Right lobe of liver (tissue), 6 donors: ENCODE results near the gene CCDC102A. TPM values are rescaled to one million over a fixed set of nuclear protein-coding genes. Genes with fewer than 3 reads are reported as not detected.

Experiments
- ATAC-seq, 4 donors: fragments of 200-7000 bp; cut with Tn5 transposase; one replicate each; pipeline ENCODE4 v1.9.1; 2020; ENCODE audit warnings: mild to moderate bottlenecking in 4 of 4, moderate library complexity in 4 of 4
- DNase-seq, 3 donors: peaks; one replicate each; pipeline ENCODE4 v3.0.0-alpha.2; 2020
- H3K27ac ChIP-seq, 3 donors: fragments of 200-600 bp; one replicate each; pipeline ENCODE4 v1.8.0; 2022
- H3K27me3 ChIP-seq, 2 donors: fragments of 200-600 bp; one replicate each; pipeline ENCODE4 v1.8.0; 2022
- H3K36me3 ChIP-seq, 4 donors: fragments of 200-600 bp; sonication (generic) in 1 of 4; one replicate each; pipeline versions ENCODE4 v1.5.1 to v1.8.0; 2017 to 2022; ENCODE audit warnings: control low read depth in 1 of 4
- H3K4me1 ChIP-seq, 4 donors: fragments of 200-600 bp; sonication (generic) in 1 of 4; one replicate each; pipeline versions ENCODE4 v1.5.1 to v1.8.0; 2017 to 2022; ENCODE audit warnings: control low read depth in 1 of 4
- H3K4me3 ChIP-seq, 3 donors: fragments of 200-600 bp; one replicate each; pipeline ENCODE4 v1.8.0; 2022
- H3K9me3 ChIP-seq, 4 donors: fragments of 200-600 bp; sonication (generic) in 1 of 4; one replicate each; pipeline versions ENCODE4 v1.5.1 to v1.8.0; 2017 to 2022; ENCODE audit warnings: control low read depth in 1 of 4
- POLR2A ChIP-seq: fragments of 450-650 bp; IDR thresholded peaks from one replicate; pipeline ENCODE4 v1.6.1; 2017; ENCODE audit warnings: antibody characterized with exemption, mild to moderate bottlenecking
- WGBS: methylation state at CpG from one replicate; pipeline ENCODE4 v1.1.6; 2018; ENCODE audit warnings: low coverage, low lambda C conversion rate; ENCODE audit not compliant: insufficient coverage; ENCODE audit errors: missing lambda C conversion rate; 5-methylcytosine and 5-hydroxymethylcytosine counted together
- intact Hi-C, 2 donors: fragments of 100-400 bp; cut with DNase I; formaldehyde crosslinking; loops; one replicate each; pipeline versions ENCODE4 v1.11.2 to v1.14.1; 2022
- long read RNA-seq: library from polyadenylated mRNA; unstranded; transcript quantifications from one replicate; pipeline ENCODE4 v2.0.0, GENCODE V29; 2019
- total RNA-seq, 6 experiments: library from RNA; depleted of rRNA in 2 of 6; stranded (reverse); fragments of >200 nt in 2 of 6; fragmentation: NEBNext Ultra II Directional in 3 of 6; extraction: Animal tissue kit (Norgen Biotek cat#: 25700) in 3 of 6; gene quantifications; one replicate each; pipeline versions ENCODE4 v1.1.0 to v1.2.4, GENCODE V29; 2016 to 2023
- TF ChIP-seq, protein P1 (sequence below), 4 donors: fragments of 200-600 bp in 3 of 4; fragments of 450-650 bp in 1 of 4; IDR thresholded peaks; one replicate each; pipeline versions ENCODE4 v1.5.1 to v1.8.0; 2016 to 2022; ENCODE audit warnings: antibody characterized with exemption in 4 of 4, mild to moderate bottlenecking in 2 of 4
- donor health status: DM: no; HTN: yes; CAD: no.
- donor health status: DM: no; HTN: no; CAD: no.
- donor health status: DM: no; HTN: no; CAD: no.
- donor health status: DM: no; HTN: yes; CAD: no.
- donor health status: DM: no; HTN: yes; CAD: no.

Gene CCDC102A
- 1 to 10 TPM in 5 of 6 experiments, under 1 TPM in 1; 0.97 to 1.9 (median 1.2) TPM for total RNA-seq
- long read RNA-seq = 0 reads

DNA sequence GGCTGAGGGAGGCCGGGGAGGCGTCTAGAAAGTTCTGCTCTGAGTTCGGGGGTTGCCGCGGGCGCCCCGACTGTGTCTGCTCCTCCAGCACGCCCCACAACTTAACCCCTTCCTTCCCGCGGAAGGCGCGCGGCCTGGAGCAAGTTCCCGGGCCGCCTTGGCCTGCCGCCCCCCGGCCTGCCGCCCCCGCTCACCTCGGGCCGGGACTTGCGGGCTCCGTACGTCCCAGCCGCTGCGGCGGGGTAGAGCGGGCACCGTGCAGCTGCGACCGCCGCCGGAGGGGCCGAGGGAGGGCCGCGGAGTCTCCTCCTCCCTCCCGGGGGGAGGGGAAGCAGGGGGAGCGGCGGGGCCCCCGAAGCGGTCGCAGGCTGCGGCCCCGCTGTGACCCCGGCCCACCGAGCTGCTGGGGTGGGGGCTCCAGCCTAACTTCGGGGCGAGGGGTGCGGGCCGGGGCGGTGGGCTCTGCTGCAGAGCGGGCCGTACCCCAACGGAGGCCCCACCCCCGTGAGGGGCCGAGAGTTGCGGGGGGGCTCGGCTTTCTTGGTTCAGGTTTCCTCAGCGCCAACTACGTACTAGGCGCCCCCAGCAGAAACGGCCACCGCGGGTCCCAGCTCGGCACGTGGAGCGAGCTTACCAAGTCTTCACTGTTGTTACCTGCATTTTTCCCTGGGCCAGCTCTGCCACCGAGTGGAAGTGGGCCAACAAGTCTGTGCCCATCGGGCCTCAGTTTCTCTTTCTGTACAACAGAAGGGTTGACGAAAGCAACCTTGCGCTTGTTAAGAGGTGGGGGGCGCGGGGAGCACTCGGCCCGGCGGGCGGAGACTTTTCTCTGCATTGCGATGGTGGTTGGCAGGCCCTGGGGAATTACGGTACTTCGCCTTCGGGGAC is at the start of gene CCDC102A:
CCDC102A (minus strand) TSS at position 266 of the 888 bp plus-strand sequence. CDS start 7,394 bp downstream, outside the sequence.
- WGBS = 0% methylated on average over 4 of the region's 81 CpGs
- Histone ChIP-seq H3K4me1 (no peaks in the 10 kb centered on the region), H3K27ac (peak within 1 kb of the TSS; percentile 52 to 87 (median 82)), H3K9me3 (no peaks in the 10 kb centered on the region), H3K36me3 (no peaks in the 10 kb centered on the region), H3K27me3 (no peaks in the 10 kb centered on the region), H3K4me3 (peak within 1 kb of the TSS; percentile 80 to 89 (median 86))
- ATAC-seq (peak; percentile 22 to 47 (median 44)), DNase-seq (peak in 2 of 3 donors; percentile 49 to 51)
- intact Hi-C loops = no loop called here
- TF ChIP-seq, protein P1, sequence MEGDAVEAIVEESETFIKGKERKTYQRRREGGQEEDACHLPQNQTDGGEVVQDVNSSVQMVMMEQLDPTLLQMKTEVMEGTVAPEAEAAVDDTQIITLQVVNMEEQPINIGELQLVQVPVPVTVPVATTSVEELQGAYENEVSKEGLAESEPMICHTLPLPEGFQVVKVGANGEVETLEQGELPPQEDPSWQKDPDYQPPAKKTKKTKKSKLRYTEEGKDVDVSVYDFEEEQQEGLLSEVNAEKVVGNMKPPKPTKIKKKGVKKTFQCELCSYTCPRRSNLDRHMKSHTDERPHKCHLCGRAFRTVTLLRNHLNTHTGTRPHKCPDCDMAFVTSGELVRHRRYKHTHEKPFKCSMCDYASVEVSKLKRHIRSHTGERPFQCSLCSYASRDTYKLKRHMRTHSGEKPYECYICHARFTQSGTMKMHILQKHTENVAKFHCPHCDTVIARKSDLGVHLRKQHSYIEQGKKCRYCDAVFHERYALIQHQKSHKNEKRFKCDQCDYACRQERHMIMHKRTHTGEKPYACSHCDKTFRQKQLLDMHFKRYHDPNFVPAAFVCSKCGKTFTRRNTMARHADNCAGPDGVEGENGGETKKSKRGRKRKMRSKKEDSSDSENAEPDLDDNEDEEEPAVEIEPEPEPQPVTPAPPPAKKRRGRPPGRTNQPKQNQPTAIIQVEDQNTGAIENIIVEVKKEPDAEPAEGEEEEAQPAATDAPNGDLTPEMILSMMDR (IDR thresholded peaks at IDR 0.05) = no peak
- TF ChIP-seq POLR2A = no peak

DNA sequence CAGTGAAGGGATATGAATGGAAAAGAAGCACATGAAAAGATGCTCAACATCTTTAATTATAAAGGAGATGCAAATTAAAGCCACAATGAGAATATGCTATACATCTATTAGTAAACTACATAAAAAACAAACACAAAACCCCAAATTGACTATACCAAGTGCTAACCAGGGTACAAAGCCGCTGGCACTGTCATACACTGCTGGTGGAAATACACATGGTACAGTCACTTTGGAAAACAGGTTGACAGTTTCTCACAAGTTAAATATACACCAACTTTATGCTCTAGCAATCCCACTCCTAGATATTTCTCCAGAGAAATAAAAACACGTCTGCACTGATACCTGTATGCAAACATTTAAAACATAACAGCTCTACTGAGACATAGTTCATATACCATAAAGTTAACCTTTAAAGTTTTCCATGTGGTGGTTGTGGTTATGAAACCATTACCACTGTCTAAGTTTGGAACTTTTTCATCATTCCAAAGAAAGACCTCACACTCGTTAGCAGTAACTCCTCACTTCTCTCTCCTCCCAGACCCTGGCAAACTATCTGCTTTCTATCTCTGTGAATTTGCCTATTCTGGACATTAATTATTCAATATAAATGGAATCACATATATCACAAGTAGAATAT is 48.8 kb upstream of the CCDC102A start:
- H3K27ac ChIP-seq = no peak overlapping the region

DNA sequence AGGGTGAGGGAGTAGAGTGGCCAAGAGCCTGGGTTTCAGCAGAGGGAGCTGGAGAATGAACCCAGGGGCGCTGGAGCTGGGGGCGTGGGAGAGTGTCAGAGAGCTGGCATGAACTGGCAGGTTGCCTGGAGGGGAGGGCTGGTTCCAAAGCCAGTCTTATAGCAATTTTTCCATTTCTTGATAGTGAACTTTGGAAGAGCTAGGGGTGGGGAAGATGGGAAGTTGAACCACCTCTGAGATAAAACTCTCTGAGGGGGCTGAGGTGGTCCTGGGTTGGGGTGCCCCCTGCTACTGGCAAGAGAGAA is 42.9 kb upstream of the CCDC102A start:
- 43% methylated on average over 2 of the region's 2 CpGs for WGBS
- intact Hi-C loops = loop anchor here (5.0 to 10.0 kb wide), 3 partner anchors 68 to 143 kb away; no protein-coding TSS in a partner anchor

More for the DNA sequence above, 48.8 kb upstream of the CCDC102A start:
- intact Hi-C loops = no loop called here
- Histone ChIP-seq H3K4me3 (no peak overlapping the region), H3K27me3 (no peaks in the 10 kb centered on the region), H3K9me3 (no peaks in the 10 kb centered on the region), H3K4me1 (no peaks in the 10 kb centered on the region), H3K36me3 (no peaks in the 10 kb centered on the region)
- DNase-seq = no peak
- no peak for ATAC-seq
- WGBS = 47% methylated on average over 3 of the region's 3 CpGs
- TF ChIP-seq, protein P1 (IDR thresholded peaks at IDR 0.05) = no peak
- no peak for TF ChIP-seq POLR2A

DNA sequence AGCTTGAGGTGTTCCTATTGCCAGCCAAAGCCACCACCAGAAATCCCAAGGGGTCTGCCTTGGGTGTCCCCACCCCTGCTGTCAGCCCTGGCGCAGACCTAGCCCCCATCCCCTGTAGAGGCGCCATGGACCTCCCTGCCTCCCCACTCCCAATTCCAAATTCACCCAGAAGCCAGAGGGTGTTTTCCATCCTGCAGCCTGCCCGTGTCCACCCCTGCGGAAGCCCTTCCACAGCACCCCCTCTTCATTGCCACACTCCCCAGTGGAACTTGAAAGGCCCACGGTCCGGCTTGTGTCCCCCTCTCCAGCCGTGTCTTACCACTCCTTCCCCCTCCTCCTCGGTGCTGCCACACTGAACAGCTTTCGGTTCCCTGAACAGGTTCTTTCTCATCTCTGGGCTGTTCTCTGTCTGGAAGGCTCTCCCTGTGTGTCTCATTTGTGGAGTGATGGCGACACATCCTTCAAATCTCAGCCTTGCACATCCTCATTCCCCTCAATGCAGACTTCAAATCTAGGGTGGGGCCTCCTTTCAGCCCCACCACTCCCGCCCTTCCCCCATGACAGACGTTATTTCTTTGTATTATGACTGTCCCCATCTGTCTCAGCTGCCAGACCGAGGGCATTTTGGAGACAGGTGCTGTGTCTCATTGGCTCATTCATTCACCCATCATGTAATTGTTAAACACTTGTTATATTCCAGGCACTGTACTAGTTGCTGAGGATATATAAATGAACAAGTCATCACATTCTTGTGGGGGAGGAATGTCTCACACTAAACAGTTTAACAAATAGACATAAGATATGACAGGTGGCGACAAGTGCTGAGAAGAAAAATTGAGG is 42.4 kb upstream of the CCDC102A start:
- ATAC-seq (no peak), DNase-seq (no peak)
- WGBS = 72% methylated on average over 10 of the region's 14 CpGs
- no peak overlapping the region for H3K4me3 ChIP-seq
- no peaks in the 10 kb centered on the region for H3K27me3 ChIP-seq
- H3K36me3 ChIP-seq = no peaks in the 10 kb centered on the region
- intact Hi-C loops = loop anchor here (5.0 to 10.0 kb wide), 3 partner anchors 69 to 144 kb away; no protein-coding TSS in a partner anchor
- TF ChIP-seq POLR2A = no peak
- TF ChIP-seq, protein P1 (IDR thresholded peaks at IDR 0.05) = no peak
- no peaks in the 10 kb centered on the region for H3K4me1 ChIP-seq
- H3K27ac ChIP-seq = no peak overlapping the region
- H3K9me3 ChIP-seq = no peaks in the 10 kb centered on the region

More for the DNA sequence above, 42.9 kb upstream of the CCDC102A start:
- Histone ChIP-seq H3K9me3 (no peaks in the 10 kb centered on the region), H3K27ac (no peak overlapping the region), H3K4me1 (no peaks in the 10 kb centered on the region), H3K4me3 (no peak overlapping the region), H3K36me3 (no peaks in the 10 kb centered on the region), H3K27me3 (no peaks in the 10 kb centered on the region)
- TF ChIP-seq, protein P1 (IDR thresholded peaks at IDR 0.05) = no peak
- TF ChIP-seq POLR2A = no peak
- ATAC-seq = no peak
- DNase-seq = no peak
